Mesendoderm (in vitro differentiated cells): ENCODE data around the gene APP.
A peak's percentile ranks its signal among the peaks of the same experiment; 100 is the strongest.

Experiments used
- DNase-seq: peaks from one replicate; pipeline ENCODE4 v3.0.0; 2013
- H2AK5ac ChIP-seq: 2 replicates; pipeline ENCODE4 v1.6.1; 2013; ENCODE audit warnings: low read length, inconsistent platforms
- H2BK120ac ChIP-seq: 2 replicates; pipeline ENCODE4 v1.6.1; 2013; ENCODE audit warnings: low read depth, mild to moderate bottlenecking, low read length, moderate library complexity, mixed read lengths
- H2BK15ac ChIP-seq: replicated peaks from 2 replicates; pipeline ENCODE4 v1.6.1; 2013; ENCODE audit warnings: low read depth, mild to moderate bottlenecking, moderate library complexity
- H2BK5ac ChIP-seq: 2 replicates; pipeline ENCODE4 v1.6.1; 2013; ENCODE audit warnings: low read length, inconsistent platforms
- H3K18ac ChIP-seq: 2 replicates; pipeline ENCODE4 v1.6.1; 2013; ENCODE audit warnings: mild to moderate bottlenecking, low read length, mixed read lengths
- H3K23ac ChIP-seq: one replicate; pipeline ENCODE4 v1.6.1; 2013; ENCODE audit warnings: low read length
- H3K27ac ChIP-seq: 2 replicates; pipeline ENCODE4 v1.5.1; 2013; ENCODE audit warnings: low read depth, mild to moderate bottlenecking, inconsistent platforms, low read length, moderate library complexity
- H3K27me3 ChIP-seq: 2 replicates; pipeline ENCODE4 v1.6.1; 2013; ENCODE audit warnings: low read length, control low read depth, mild to moderate bottlenecking, inconsistent platforms; ENCODE audit not compliant: insufficient read depth, poor library complexity
- H3K36me3 ChIP-seq: 2 replicates; pipeline ENCODE4 v1.6.1; 2013; ENCODE audit warnings: low read length, inconsistent platforms; ENCODE audit not compliant: control insufficient read depth, insufficient read depth
- H3K4ac ChIP-seq: one replicate; pipeline ENCODE4 v1.6.1; 2013; ENCODE audit warnings: low read depth, mild to moderate bottlenecking, low read length, moderate library complexity
- H3K4me1 ChIP-seq: 2 replicates; pipeline ENCODE4 v1.6.1; 2013; ENCODE audit warnings: low read depth, low read length, inconsistent platforms; ENCODE audit not compliant: control insufficient read depth
- H3K4me2 ChIP-seq: 2 replicates; pipeline ENCODE4 v1.6.1; 2013; ENCODE audit warnings: low read length
- H3K4me3 ChIP-seq: 2 replicates; pipeline ENCODE4 v1.5.1; 2013; ENCODE audit warnings: mild to moderate bottlenecking, low read length
- H3K56ac ChIP-seq: one replicate; pipeline ENCODE4 v1.6.1; 2013; ENCODE audit warnings: low read length
- H3K79me1 ChIP-seq: 2 replicates; pipeline ENCODE4 v1.6.1; 2013; ENCODE audit warnings: low read length, inconsistent platforms
- H3K79me2 ChIP-seq: 2 replicates; pipeline ENCODE4 v1.6.1; 2013; ENCODE audit warnings: mild to moderate bottlenecking, low read length; ENCODE audit not compliant: control insufficient read depth, insufficient read depth
- H3K9ac ChIP-seq: 2 replicates; pipeline ENCODE4 v1.6.1; 2013; ENCODE audit warnings: low read length, inconsistent platforms
- H4K5ac ChIP-seq: one replicate; pipeline ENCODE4 v1.6.1; 2013; ENCODE audit warnings: low read length
- H4K8ac ChIP-seq: one replicate; pipeline ENCODE4 v1.6.1; 2013; ENCODE audit warnings: low read depth, mild to moderate bottlenecking, control low read depth, low read length, moderate library complexity
- WGBS: extraction: QIAGEN DNeasy Blood & Tissue Kit; methylation state at CpG from one replicate; pipeline ENCODE4 v1.1.7; 2013; ENCODE audit warnings: low lambda C conversion rate, missing lambda C conversion rate; ENCODE audit not compliant: insufficient coverage; ENCODE audit errors: extremely low coverage; 5-methylcytosine and 5-hydroxymethylcytosine counted together

The APP gene

GRCh38 chr21:26140926-26141325 lies 29.6 kb downstream of the APP start:
- Histone ChIP-seq H3K79me2 (peaks cover 83% of the 10 kb centered on the region), H3K9ac (no peak overlapping the region), H2AK5ac (no peak overlapping the region), H3K4ac (no peak overlapping the region), H4K5ac (no peak overlapping the region), H3K36me3 (peaks cover 1% of the 10 kb centered on the region), H3K79me1 (peaks cover 9% of the 10 kb centered on the region), H3K23ac (no peak overlapping the region), H2BK15ac (no peak overlapping the region), H3K4me3 (no peak overlapping the region), H3K27ac (no peak overlapping the region), H2BK5ac (no peak overlapping the region), H3K56ac (no peak overlapping the region), H3K18ac (no peak overlapping the region), H2BK120ac (no peak overlapping the region), H4K8ac (no peak overlapping the region), H3K4me1 (peaks cover 7% of the 10 kb centered on the region), H3K4me2 (no peak overlapping the region), H3K27me3 (no peaks in the 10 kb centered on the region)
- WGBS, result no CpG with 5 or more reads among the region's 3 CpGs
- no peak for DNase-seq

- Histone ChIP-seq H3K27ac (no peak overlapping the region), H3K56ac (no peak overlapping the region), H4K5ac (no peak overlapping the region), H3K79me1 (peaks cover 7% of the 10 kb centered on the region), H2BK5ac (peak overlapping the region; percentile 25), H3K4me2 (no peak overlapping the region), H3K79me2 (peaks cover 83% of the 10 kb centered on the region), H3K4me1 (peaks cover 10% of the 10 kb centered on the region), H2BK120ac (no peak overlapping the region), H2BK15ac (no peak overlapping the region), H3K36me3 (peaks cover 1% of the 10 kb centered on the region), H3K4me3 (no peak overlapping the region), H3K9ac (no peak overlapping the region), H3K4ac (no peak overlapping the region), H3K18ac (no peak overlapping the region), H4K8ac (no peak overlapping the region), H3K23ac (no peak overlapping the region), H2AK5ac (no peak overlapping the region), H3K27me3 (no peaks in the 10 kb centered on the region)
- no CpG with 5 or more reads among the region's 6 CpGs for WGBS
- DNase-seq, result peak; percentile 52
These were observed 30.4 kb downstream of the APP start for GRCh38 chr21:26140164-26140579.

GRCh38 chr21:26138615-26139257 lies 31.8 kb downstream of the APP start:
- no peaks in the 10 kb centered on the region for H3K36me3 ChIP-seq
- H3K4ac ChIP-seq, result no peak overlapping the region
- no peak overlapping the region for H3K23ac ChIP-seq
- WGBS, result no CpG with 5 or more reads among the region's 6 CpGs
- no peak overlapping the region for H3K9ac ChIP-seq
- H2BK5ac ChIP-seq, result no peak overlapping the region
- no peak for DNase-seq
- no peak overlapping the region for H3K4me2 ChIP-seq
- H3K79me1 ChIP-seq, result peaks cover 6% of the 10 kb centered on the region
- no peak overlapping the region for H3K56ac ChIP-seq
- no peak overlapping the region for H2BK15ac ChIP-seq
- H3K79me2 ChIP-seq, result peaks cover 85% of the 10 kb centered on the region
- no peaks in the 10 kb centered on the region for H3K27me3 ChIP-seq
- peaks cover 18% of the 10 kb centered on the region for H3K4me1 ChIP-seq
- H4K8ac ChIP-seq, result no peak overlapping the region
- H3K27ac ChIP-seq, result no peak overlapping the region
- no peak overlapping the region for H2BK120ac ChIP-seq
- no peak overlapping the region for H3K18ac ChIP-seq
- no peak overlapping the region for H3K4me3 ChIP-seq
- H2AK5ac ChIP-seq, result no peak overlapping the region
- no peak overlapping the region for H4K5ac ChIP-seq

GRCh38 chr21:26137379-26138060 lies 33.0 kb downstream of the APP start:
- Histone ChIP-seq H3K56ac (no peak overlapping the region), H3K27me3 (no peaks in the 10 kb centered on the region), H2BK120ac (no peak overlapping the region), H3K79me1 (peaks cover 6% of the 10 kb centered on the region), H3K4ac (no peak overlapping the region), H2BK5ac (no peak overlapping the region), H3K9ac (no peak overlapping the region), H3K23ac (no peak overlapping the region), H2AK5ac (no peak overlapping the region), H3K18ac (no peak overlapping the region), H2BK15ac (no peak overlapping the region), H3K79me2 (peaks cover 90% of the 10 kb centered on the region), H4K8ac (no peak overlapping the region), H3K36me3 (no peaks in the 10 kb centered on the region), H3K27ac (no peak overlapping the region), H4K5ac (no peak overlapping the region), H3K4me3 (no peak overlapping the region), H3K4me2 (no peak overlapping the region), H3K4me1 (peaks cover 18% of the 10 kb centered on the region)
- no CpG with 5 or more reads among the region's 4 CpGs for WGBS
- DNase-seq, result no peak

- Histone ChIP-seq H2AK5ac (no peak overlapping the region), H2BK5ac (no peak overlapping the region), H3K4ac (no peak overlapping the region), H3K4me1 (peaks cover 18% of the 10 kb centered on the region), H3K27ac (no peak overlapping the region), H3K23ac (no peak overlapping the region), H3K79me1 (peaks cover 6% of the 10 kb centered on the region), H4K8ac (no peak overlapping the region), H3K36me3 (no peaks in the 10 kb centered on the region), H3K27me3 (no peaks in the 10 kb centered on the region), H3K9ac (no peak overlapping the region), H3K18ac (no peak overlapping the region), H3K4me2 (no peak overlapping the region), H3K4me3 (no peak overlapping the region), H3K79me2 (peaks cover 83% of the 10 kb centered on the region), H2BK120ac (no peak overlapping the region), H4K5ac (no peak overlapping the region), H3K56ac (no peak overlapping the region), H2BK15ac (no peak overlapping the region)
- no peak for DNase-seq
- no CpG with 5 or more reads among the region's 6 CpGs for WGBS
These were observed 33.9 kb downstream of the APP start for GRCh38 chr21:26136671-26137070.
